PC-3 (cell line): ENCODE results near the gene C3. TPM values are rescaled to one million over a fixed set of nuclear protein-coding genes. Genes with fewer than 3 reads are reported as not detected.

Source experiments
- ATAC-seq: fragments of 200-7000 bp; cut with Tn5 transposase; 2 replicates; pipeline ENCODE4 v1.9.1; 2020; ENCODE audit warnings: mild to moderate bottlenecking, moderate library complexity
- BruUV-seq: library from RNA; stranded (reverse); fragments of 400-500 nt; replicated peaks from 2 replicates; lab custom pipeline; 2021; lab: Mats Ljungman, UMichigan
- CTCF ChIA-PET: fragments of 300-600 bp; sonication (Branson Sonifier 250); formaldehyde crosslinking; loops from one replicate; lab custom pipeline; 2022; ENCODE audit warnings: antibody characterized with exemption; lab: Charles Lee
- POLR2A ChIA-PET: fragments of 300-600 bp; sonication (Branson Sonifier 250); formaldehyde crosslinking; loops from one replicate; lab custom pipeline; 2022; ENCODE audit warnings: antibody characterized with exemption; ENCODE audit not compliant: unreplicated experiment; lab: Charles Lee
- DNase-seq: peaks from one replicate; pipeline ENCODE4 v3.0.0-alpha.2; 2015
- H2AFZ ChIP-seq: fragments of 300-600 bp; sonication (generic); 2 replicates; pipeline ENCODE4 v1.6.0; 2016; ENCODE audit warnings: antibody characterized with exemption, low read length
- H3F3A ChIP-seq: fragments of 300-600 bp; sonication (generic); one replicate; pipeline ENCODE4 v1.6.0; 2017; ENCODE audit warnings: antibody characterized with exemption, low read length, control low read depth, mild to moderate bottlenecking; ENCODE audit not compliant: unreplicated experiment
- H3K27ac ChIP-seq: fragments of 300-600 bp; sonication (generic); 2 replicates; pipeline ENCODE4 v1.5.1; 2016; ENCODE audit warnings: mild to moderate bottlenecking, low read length
- H3K27me3 ChIP-seq: fragments of 300-600 bp; sonication (generic); 2 replicates; pipeline ENCODE4 v1.6.1; 2016; ENCODE audit warnings: low read length, mixed read lengths
- H3K36me3 ChIP-seq: fragments of 300-600 bp; sonication (generic); 2 replicates; pipeline ENCODE4 v1.6.1; 2016; ENCODE audit warnings: low read depth, mixed run types, low read length, mixed read lengths
- H3K4me1 ChIP-seq: fragments of 300-600 bp; sonication (generic); 2 replicates; pipeline ENCODE4 v1.5.1; 2016; ENCODE audit warnings: low read length; ENCODE audit not compliant: insufficient read depth
- H3K4me2 ChIP-seq: fragments of 300-600 bp; sonication (generic); 2 replicates; pipeline ENCODE4 v1.6.0; 2016; ENCODE audit warnings: low read length
- H3K4me3 ChIP-seq: fragments of 300-600 bp; sonication (generic); 2 replicates; pipeline ENCODE4 v1.5.1; 2016; ENCODE audit warnings: mild to moderate bottlenecking, low read length, mixed read lengths
- H3K79me2 ChIP-seq: fragments of 300-600 bp; sonication (generic); 2 replicates; pipeline ENCODE4 v1.6.1; 2017; ENCODE audit warnings: low read length, mixed read lengths
- H3K9ac ChIP-seq: fragments of 300-600 bp; sonication (generic); 2 replicates; pipeline ENCODE4 v1.6.0; 2016; ENCODE audit warnings: mild to moderate bottlenecking, low read length
- H3K9me2 ChIP-seq: fragments of 300-600 bp; sonication (generic); replicated peaks from 2 replicates; pipeline ENCODE4 v1.6.1; 2016; ENCODE audit warnings: mixed run types, low read length, mixed read lengths
- H3K9me3 ChIP-seq: fragments of 300-600 bp; sonication (generic); 2 replicates; pipeline ENCODE4 v1.6.1; 2016; ENCODE audit warnings: low read length, mixed read lengths
- H4K20me1 ChIP-seq: fragments of 300-600 bp; sonication (generic); 2 replicates; pipeline ENCODE4 v1.6.1; 2016; ENCODE audit warnings: low read length, mixed read lengths
- CTCF ChIP-seq: fragments of 300-600 bp; sonication (generic); conservative IDR thresholded peaks from 2 replicates; pipeline ENCODE4 v1.5.1; 2017; ENCODE audit warnings: antibody characterized with exemption, low read depth, mild to moderate bottlenecking, low read length
- EZH2 ChIP-seq: fragments of 300-600 bp; sonication (generic); IDR thresholded peaks from one replicate; pipeline ENCODE4 v1.6.1; 2017; ENCODE audit warnings: antibody characterized with exemption, mild to moderate bottlenecking, low read length; ENCODE audit not compliant: unreplicated experiment
- EZH2phosphoT487 ChIP-seq: fragments of 300-600 bp; sonication (generic); IDR thresholded peaks from 2 replicates; pipeline ENCODE4 v1.6.1; 2018; ENCODE audit warnings: mild to moderate bottlenecking, antibody characterized with exemption, low read length, borderline replicate concordance
- intact Hi-C: fragments of 100-400 bp; cut with micrococcal nuclease; formaldehyde crosslinking; loops from 2 replicates; pipeline ENCODE4 v1.9.0; 2023
- total RNA-seq: library from RNA; depleted of rRNA; stranded (reverse); fragments of >200 nt; gene quantifications from 2 replicates; pipeline ENCODE4 v1.2.3, GENCODE V29; 2014

Gene C3
- total RNA-seq, 1 experiment from 2014 or later, result 13.3 TPM

- no TSS peak for BruUV-seq
- peak within 1 kb of the TSS; percentile 96 for H2AFZ ChIP-seq
- no peaks in the 10 kb centered on the region for H3K9me3 ChIP-seq
- H3K79me2 ChIP-seq, result peaks cover 40% of the 10 kb centered on the region
- POLR2A ChIA-PET, result no interaction called here
- H3K4me2 ChIP-seq, result peak within 1 kb of the TSS; percentile 95
- H3K9ac ChIP-seq, result peak within 1 kb of the TSS; percentile 80
- H3K4me3 ChIP-seq, result peak within 1 kb of the TSS; percentile 83
- H3K9me2 ChIP-seq, result no peaks in the 10 kb centered on the region
- peak within 1 kb of the TSS; percentile 50 for H3K27ac ChIP-seq
- H3F3A ChIP-seq, result no peaks in the 10 kb centered on the region
- ATAC-seq (peak; percentile 65), DNase-seq (peak; percentile 68)
- no peaks in the 10 kb centered on the region for H3K27me3 ChIP-seq
- H3K36me3 ChIP-seq, result no peaks in the 10 kb centered on the region
- H4K20me1 ChIP-seq, result no peaks in the 10 kb centered on the region
- intact Hi-C loops, result loop anchor here (1.0 to 5.0 kb wide), 3 partner anchors 30 to 221 kb away; partner anchors contain the start of gene SH2D3A
- TF ChIP-seq EZH2phosphoT487 (no peak), CTCF (no peak), EZH2 (no peak)
- CTCF ChIA-PET, result interaction anchor here (0.6 to 2.3 kb wide), 4 partner anchors 125 to 284 kb away, joined by 6 to 40 read pairs (median 8); no protein-coding TSS in a partner anchor
- peaks cover 28% of the 10 kb centered on the region for H3K4me1 ChIP-seq
Observed at GRCh38 chr19:6737284-6737872, 16.9 kb upstream of the C3 start, which contains the start of gene GPR108. Gene GPR108 (minus strand): TSS chr19:6737580. CDS start chr19:6737576, 4 bp downstream.

- Histone ChIP-seq H3K4me2 (peak overlapping the region; percentile 93), H3K9me3 (no peaks in the 10 kb centered on the region), H3F3A (no peaks in the 10 kb centered on the region), H3K36me3 (no peaks in the 10 kb centered on the region), H3K9me2 (no peaks in the 10 kb centered on the region), H2AFZ (peak overlapping the region; percentile 71), H3K4me1 (peaks cover 28% of the 10 kb centered on the region), H3K79me2 (peaks cover 35% of the 10 kb centered on the region), H4K20me1 (no peaks in the 10 kb centered on the region), H3K27ac (peak overlapping the region; percentile 31), H3K4me3 (peak overlapping the region; percentile 83), H3K27me3 (no peaks in the 10 kb centered on the region), H3K9ac (peak overlapping the region; percentile 80)
- intact Hi-C loops, result loop anchor here (1.0 to 5.0 kb wide), 4 partner anchors 30 to 221 kb away; partner anchors contain the start of gene SH2D3A
- ATAC-seq (peak; percentile 13), DNase-seq (no peak)
- BruUV-seq, result TSS peak; percentile 40
- POLR2A ChIA-PET, result interaction anchor here (0.6 kb wide), 1 partner anchor 199 kb away, joined by 4 read pairs; no protein-coding TSS in a partner anchor
- CTCF ChIA-PET, result interaction anchor here (0.6 to 2.3 kb wide), 8 partner anchors 63 to 611 kb away, joined by 3 to 40 read pairs (median 5); no protein-coding TSS in a partner anchor
- TF ChIP-seq CTCF (no peak; the same call in 1 of the 2 replicates), EZH2 (no peak), EZH2phosphoT487 (no peak)
Observed at GRCh38 chr19:6736917-6737283, 16.4 kb upstream of the C3 start.
